K562 (cell line): ENCODE data around the gene TXNRD3. TPM values are rescaled to one million over a fixed set of nuclear protein-coding genes. Genes with fewer than 3 reads are reported as not detected.

ENCODE experiments used
- ATAC-seq: fragments of 200-7000 bp; cut with Tn5 transposase; 3 replicates; pipeline ENCODE4 v1.9.1; 2020; ENCODE audit warnings: moderate library complexity
- BruUV-seq: library from RNA; stranded (reverse); fragments of 400-500 nt; replicated peaks from 2 replicates; lab custom pipeline; 2021; lab: Mats Ljungman, UMichigan
- CTCF ChIA-PET: fragments of 300-600 bp; formaldehyde crosslinking; extraction: SDS; loops from one replicate; lab custom pipeline; 2021; ENCODE audit warnings: low intra/inter-chr PET ratio; lab: Yijun Ruan, JAX
- POLR2A ChIA-PET: fragments of 300-600, 350-650 bp; sonication (Branson Sonifier 250); formaldehyde crosslinking; extraction: SDS; loops from one replicate; lab custom pipeline; 2021; ENCODE audit warnings: antibody characterized with exemption, inconsistent platforms; lab: Yijun Ruan, JAX
- DNase-seq, 4 experiments: peaks; one replicate each; pipeline versions ENCODE4 v3.0.0 to v3.0.0-alpha.2; 2011 to 2018; ENCODE audit warnings: low spot score in 3 of 4, mixed read lengths in 3 of 4; ENCODE audit errors: extremely low read depth in 1 of 4
- FAIRE-seq: peaks from 2 replicates; lab custom pipeline; 2011; peaks lifted over from hg19 to GRCh38; lab: Jason Lieb, UNC
- H2AFZ ChIP-seq: 2 replicates; pipeline ENCODE4 v1.6.0; 2011; ENCODE audit warnings: low read depth, low read length, control low read depth, inconsistent platforms
- H3K27ac ChIP-seq: fragments of 200-600 bp; 3 replicates; pipeline ENCODE4 v1.8.0; 2011; ENCODE audit warnings: low read depth, mild to moderate bottlenecking, control low read depth, inconsistent platforms, low read length, moderate library complexity, mixed read lengths; ENCODE audit errors: extremely low read depth
- H3K27me3 ChIP-seq, 2 experiments: fragments of 300-600 bp in 1 of 2; 2 replicates in 1 of 2; 3 replicates in 1 of 2; pipeline versions ENCODE4 v1.6.0 to v1.8.0; 2011; ENCODE audit warnings: inconsistent platforms in 2 of 2, low read length in 2 of 2, mild to moderate bottlenecking in 1 of 2, mixed read lengths in 1 of 2, moderate library complexity in 1 of 2; ENCODE audit not compliant: control insufficient read depth in 2 of 2, insufficient read depth in 2 of 2
- H3K36me3 ChIP-seq: fragments of 300-600 bp; 3 replicates; pipeline ENCODE4 v1.8.0; 2011; ENCODE audit warnings: mild to moderate bottlenecking, low read length, inconsistent platforms; ENCODE audit not compliant: control insufficient read depth, insufficient read depth
- H3K4me1 ChIP-seq, 2 experiments: fragments of 200-600 bp in 1 of 2; replicated peaks in 1 of 2; 2 replicates in 1 of 2; 3 replicates in 1 of 2; pipeline versions ENCODE4 v1.5.1 to v1.8.0; 2011; ENCODE audit warnings: inconsistent platforms in 2 of 2, low read length in 2 of 2, mild to moderate bottlenecking in 1 of 2, mixed read lengths in 1 of 2, moderate library complexity in 1 of 2; ENCODE audit not compliant: control insufficient read depth in 2 of 2, insufficient read depth in 2 of 2
- H3K4me2 ChIP-seq: 2 replicates; pipeline ENCODE4 v1.6.1; 2011; ENCODE audit warnings: low read length, control low read depth, inconsistent platforms, mixed read lengths; ENCODE audit not compliant: insufficient read depth
- H3K4me3 ChIP-seq: fragments of 200-600 bp; sonication (generic), shearing (Covaris generic); 2 replicates; pipeline ENCODE4 v1.5.1; 2016; ENCODE audit warnings: control low read depth, inconsistent platforms
- H3K79me2 ChIP-seq: fragments of 200-600 bp; 3 replicates; pipeline ENCODE4 v1.8.0; 2011; ENCODE audit warnings: low read length, inconsistent platforms; ENCODE audit not compliant: control insufficient read depth, insufficient read depth
- H3K9ac ChIP-seq, 2 experiments: 2 replicates each; pipeline versions ENCODE4 v1.6.0 to v1.6.1; 2011; ENCODE audit warnings: low read depth in 2 of 2, low read length in 2 of 2, control low read depth in 1 of 2, inconsistent platforms in 1 of 2, mild to moderate bottlenecking in 1 of 2, mixed read lengths in 1 of 2; ENCODE audit not compliant: insufficient read depth in 1 of 2
- H3K9me1 ChIP-seq: one replicate; pipeline ENCODE4 v1.6.0; 2011; ENCODE audit warnings: inconsistent platforms, mild to moderate bottlenecking, low read length, moderate library complexity; ENCODE audit not compliant: control insufficient read depth, insufficient read depth
- H3K9me3 ChIP-seq: replicated peaks from 2 replicates; pipeline ENCODE4 v1.5.1; 2011; ENCODE audit warnings: low read depth, low read length, inconsistent platforms; ENCODE audit not compliant: control insufficient read depth, insufficient read depth
- H4K20me1 ChIP-seq: replicated peaks from 2 replicates; pipeline ENCODE4 v1.6.1; 2011; ENCODE audit warnings: low read length, inconsistent platforms, mixed read lengths; ENCODE audit not compliant: control insufficient read depth, insufficient read depth
- ARID3B ChIP-seq: fragments of 250-450 bp; sonication (Bioruptor Pico); IDR thresholded peaks from 2 replicates; pipeline ENCODE4 v1.4.0; 2020; ENCODE audit warnings: borderline replicate concordance
- BMI1 ChIP-seq: fragments of 150-350 bp; IDR thresholded peaks from 2 replicates; pipeline ENCODE4 v1.6.1; 2014; ENCODE audit warnings: low read length
- CBFA2T2 ChIP-seq: fragments of 450-650 bp; conservative IDR thresholded peaks from 2 replicates; pipeline ENCODE4 v1.6.1; 2017; ENCODE audit warnings: mild to moderate bottlenecking
- CBFB ChIP-seq: sonication (generic); formaldehyde crosslinking; IDR thresholded peaks from 2 replicates; pipeline ENCODE4 v1.4.0; 2020; ENCODE audit warnings: mild to moderate bottlenecking, missing genetic modification reagents
- CBX1 ChIP-seq: sonication (generic); IDR thresholded peaks from 2 replicates; pipeline ENCODE4 v1.6.1; 2016; ENCODE audit warnings: antibody characterized with exemption, low read depth, mild to moderate bottlenecking
- CHCHD3 ChIP-seq: fragments of 250-450 bp; sonication (Bioruptor Pico); IDR thresholded peaks from 2 replicates; pipeline ENCODE4 v2.1.2; 2022; ENCODE audit warnings: mild to moderate bottlenecking
- FOXA3 ChIP-seq, 2 experiments: fragments of 450-650 bp in 1 of 2; sonication (generic) in 1 of 2; formaldehyde crosslinking; IDR thresholded peaks in 1 of 2; conservative IDR thresholded peaks in 1 of 2; 2 replicates each; pipeline versions ENCODE4 v1.4.0 to v1.8.0; 2020 to 2022; ENCODE audit warnings: mild to moderate bottlenecking in 2 of 2, missing genetic modification reagents in 1 of 2
- GABPB1 ChIP-seq: sonication (generic); formaldehyde crosslinking; IDR thresholded peaks from 2 replicates; pipeline ENCODE4 v1.8.0; 2022; ENCODE audit warnings: mild to moderate bottlenecking, missing genetic modification reagents
- MCM3 ChIP-seq: fragments of 450-650 bp; IDR thresholded peaks from 2 replicates; pipeline ENCODE4 v1.6.1; 2016
- RERE ChIP-seq: sonication (generic); formaldehyde crosslinking; IDR thresholded peaks from 2 replicates; pipeline ENCODE4 v1.8.0; 2023; ENCODE audit warnings: missing genetic modification reagents, mild to moderate bottlenecking, borderline replicate concordance
- STAT6 ChIP-seq: sonication (generic); formaldehyde crosslinking; IDR thresholded peaks from 2 replicates; pipeline ENCODE4 v1.8.1; 2023; ENCODE audit warnings: mild to moderate bottlenecking, missing genetic modification reagents
- TCF3 ChIP-seq: sonication (generic); formaldehyde crosslinking; IDR thresholded peaks from 2 replicates; pipeline ENCODE4 v1.4.0; 2020; ENCODE audit warnings: mild to moderate bottlenecking, missing genetic modification reagents
- ZBED1 ChIP-seq: IDR thresholded peaks from 2 replicates; pipeline ENCODE4 v1.6.1; 2014
- ZNF184 ChIP-seq: sonication (generic); formaldehyde crosslinking; IDR thresholded peaks from 2 replicates; pipeline ENCODE4 v1.5.0; 2020; ENCODE audit warnings: missing genetic modification reagents
- ZNF830 ChIP-seq: fragments of 250-450 bp; sonication (Bioruptor Pico); IDR thresholded peaks from 2 replicates; pipeline ENCODE4 v1.5.0; 2021; ENCODE audit warnings: mild to moderate bottlenecking
- WGBS: fragments of 100-300 bp; shearing (Covaris generic); methylation state at CpG from one replicate; pipeline ENCODE4 v1.1.6; 2016; ENCODE audit warnings: low coverage, mixed read lengths; ENCODE audit not compliant: insufficient coverage; ENCODE audit errors: missing lambda C conversion rate; 5-methylcytosine and 5-hydroxymethylcytosine counted together
- in situ Hi-C: fragments of 300-500 bp; cut with MboI; formaldehyde crosslinking; loops from 4 replicates; pipeline ENCODE4 v1.15.0; 2018; ENCODE audit warnings: inconsistent platforms, mixed read lengths
- intact Hi-C: fragments of 100-400 bp; cut with micrococcal nuclease; formaldehyde crosslinking; loops from 2 replicates; pipeline ENCODE4 v1.14.2; 2022
- polyA plus RNA-seq, 8 experiments: library from polyadenylated mRNA; depleted of rRNA in 4 of 8; stranded (reverse) in 5 of 8; unstranded in 3 of 8; fragments of >200 nt; fragmentation: Nextera tagmentation in 2 of 8; fragmentation: Illumina TruSeq in 1 of 8; extraction: Ambion mirVana in 2 of 8; extraction: Trizol in 1 of 8; gene quantifications; 2 replicates each; pipeline versions ENCODE4 v1.2.1 to v1.2.3, GENCODE V29; 2011 to 2014; ENCODE audit warnings: inconsistent platforms in 1 of 8, missing spikeins in 1 of 8
- total RNA-seq, 7 experiments: library from RNA; depleted of rRNA in 6 of 7; stranded (reverse); fragments of >200 nt in 6 of 7; fragmentation: Illumina TruSeq in 2 of 7; extraction: Trizol in 2 of 7; gene quantifications; 2 replicates each; pipeline versions ENCODE4 v1.2.1 to v1.2.3, GENCODE V29; 2011 to 2021; ENCODE audit warnings: low replicate concordance in 1 of 7

Gene TXNRD3
- total and polyA plus RNA-seq, 9 of the 15 experiments (the other 6 are each of a cell fraction or from before 2014, with no cell fraction given): 0.96 to 2.3 (median 1.7) TPM

- CTCF ChIA-PET: no interaction called here
- Histone ChIP-seq H3K27me3 (no peaks in the 10 kb centered on the region), H3K9me1 (no peaks in the 10 kb centered on the region), H3K27ac (no peak overlapping the region), H3K36me3 (no peaks in the 10 kb centered on the region), H3K9ac (no peak overlapping the region), H3K4me1 (no peaks in the 10 kb centered on the region), H3K4me3 (no peak overlapping the region), H4K20me1 (no peaks in the 10 kb centered on the region), H3K79me2 (no peaks in the 10 kb centered on the region), H2AFZ (no peak overlapping the region), H3K9me3 (no peaks in the 10 kb centered on the region), H3K4me2 (no peak overlapping the region)
- no peak for FAIRE-seq
- POLR2A ChIA-PET: no interaction called here
- in situ Hi-C loops (no loop called here), intact Hi-C loops (no loop called here)
- DNase-seq: no peak
- 33% methylated on average over 2 of the region's 2 CpGs for WGBS
- ATAC-seq: no peak
- BruUV-seq: no TSS peak
- TF ChIP-seq CBFB (CRISPR knock-in tag) (no peak), RERE (CRISPR knock-in tag) (no peak), BMI1 (no peak), ZNF830 (CRISPR knock-in tag) (no peak), ARID3B (CRISPR knock-in tag) (no peak), CBFA2T2 (no peak), MCM3 (no peak), FOXA3 (CRISPR knock-in tag; conservative IDR thresholded peaks at IDR 0.05 in 1 of 2, IDR thresholded peaks at IDR 0.05 in 1 of 2) (no peak), CHCHD3 (CRISPR knock-in tag) (no peak), TCF3 (no peak), ZBED1 (no peak), ZNF184 (no peak), GABPB1 (CRISPR knock-in tag) (no peak), STAT6 (no peak), CBX1 (no peak)
These were observed 18.5 kb downstream of the TXNRD3 start for GRCh38 chr3:126636436-126636835.
